K562 (cell line): ENCODE measurements around the gene WNT7A. TPM values are rescaled to one million over a fixed set of nuclear protein-coding genes. Genes with fewer than 3 reads are reported as not detected.

Experiments used
- ATAC-seq: fragments of 200-7000 bp; cut with Tn5 transposase; 3 replicates; pipeline ENCODE4 v1.9.1; 2020; ENCODE audit warnings: moderate library complexity
- BruUV-seq: library from RNA; stranded (reverse); fragments of 400-500 nt; replicated peaks from 2 replicates; lab custom pipeline; 2021; lab: Mats Ljungman, UMichigan
- CTCF ChIA-PET: fragments of 300-600 bp; formaldehyde crosslinking; extraction: SDS; loops from one replicate; lab custom pipeline; 2021; ENCODE audit warnings: low intra/inter-chr PET ratio; lab: Yijun Ruan, JAX
- POLR2A ChIA-PET: fragments of 300-600, 350-650 bp; sonication (Branson Sonifier 250); formaldehyde crosslinking; extraction: SDS; loops from one replicate; lab custom pipeline; 2021; ENCODE audit warnings: antibody characterized with exemption, inconsistent platforms; lab: Yijun Ruan, JAX
- DNase-seq, 4 experiments: peaks; one replicate each; pipeline versions ENCODE4 v3.0.0 to v3.0.0-alpha.2; 2011 to 2018; ENCODE audit warnings: low spot score in 3 of 4, mixed read lengths in 3 of 4; ENCODE audit errors: extremely low read depth in 1 of 4
- FAIRE-seq: peaks from 2 replicates; lab custom pipeline; 2011; peaks lifted over from hg19 to GRCh38; lab: Jason Lieb, UNC
- H2AFZ ChIP-seq: 2 replicates; pipeline ENCODE4 v1.6.0; 2011; ENCODE audit warnings: low read depth, low read length, control low read depth, inconsistent platforms
- H3K27ac ChIP-seq: fragments of 200-600 bp; 3 replicates; pipeline ENCODE4 v1.8.0; 2011; ENCODE audit warnings: low read depth, mild to moderate bottlenecking, control low read depth, inconsistent platforms, low read length, moderate library complexity, mixed read lengths; ENCODE audit errors: extremely low read depth
- H3K27me3 ChIP-seq, 2 experiments: fragments of 300-600 bp in 1 of 2; 2 replicates in 1 of 2; 3 replicates in 1 of 2; pipeline versions ENCODE4 v1.6.0 to v1.8.0; 2011; ENCODE audit warnings: inconsistent platforms in 2 of 2, low read length in 2 of 2, mild to moderate bottlenecking in 1 of 2, mixed read lengths in 1 of 2, moderate library complexity in 1 of 2; ENCODE audit not compliant: control insufficient read depth in 2 of 2, insufficient read depth in 2 of 2
- H3K36me3 ChIP-seq: fragments of 300-600 bp; 3 replicates; pipeline ENCODE4 v1.8.0; 2011; ENCODE audit warnings: mild to moderate bottlenecking, low read length, inconsistent platforms; ENCODE audit not compliant: control insufficient read depth, insufficient read depth
- H3K4me1 ChIP-seq, 2 experiments: fragments of 200-600 bp in 1 of 2; replicated peaks in 1 of 2; 2 replicates in 1 of 2; 3 replicates in 1 of 2; pipeline versions ENCODE4 v1.5.1 to v1.8.0; 2011; ENCODE audit warnings: inconsistent platforms in 2 of 2, low read length in 2 of 2, mild to moderate bottlenecking in 1 of 2, mixed read lengths in 1 of 2, moderate library complexity in 1 of 2; ENCODE audit not compliant: control insufficient read depth in 2 of 2, insufficient read depth in 2 of 2
- H3K4me2 ChIP-seq: 2 replicates; pipeline ENCODE4 v1.6.1; 2011; ENCODE audit warnings: low read length, control low read depth, inconsistent platforms, mixed read lengths; ENCODE audit not compliant: insufficient read depth
- H3K4me3 ChIP-seq: fragments of 200-600 bp; sonication (generic), shearing (Covaris generic); 2 replicates; pipeline ENCODE4 v1.5.1; 2016; ENCODE audit warnings: control low read depth, inconsistent platforms
- H3K79me2 ChIP-seq: fragments of 200-600 bp; 3 replicates; pipeline ENCODE4 v1.8.0; 2011; ENCODE audit warnings: low read length, inconsistent platforms; ENCODE audit not compliant: control insufficient read depth, insufficient read depth
- H3K9ac ChIP-seq, 2 experiments: 2 replicates each; pipeline versions ENCODE4 v1.6.0 to v1.6.1; 2011; ENCODE audit warnings: low read depth in 2 of 2, low read length in 2 of 2, control low read depth in 1 of 2, inconsistent platforms in 1 of 2, mild to moderate bottlenecking in 1 of 2, mixed read lengths in 1 of 2; ENCODE audit not compliant: insufficient read depth in 1 of 2
- H3K9me1 ChIP-seq: one replicate; pipeline ENCODE4 v1.6.0; 2011; ENCODE audit warnings: inconsistent platforms, mild to moderate bottlenecking, low read length, moderate library complexity; ENCODE audit not compliant: control insufficient read depth, insufficient read depth
- H3K9me3 ChIP-seq: replicated peaks from 2 replicates; pipeline ENCODE4 v1.5.1; 2011; ENCODE audit warnings: low read depth, low read length, inconsistent platforms; ENCODE audit not compliant: control insufficient read depth, insufficient read depth
- H4K20me1 ChIP-seq: replicated peaks from 2 replicates; pipeline ENCODE4 v1.6.1; 2011; ENCODE audit warnings: low read length, inconsistent platforms, mixed read lengths; ENCODE audit not compliant: control insufficient read depth, insufficient read depth
- BRCA1 ChIP-seq, 2 experiments: fragments of 450-650 bp in 1 of 2; sonication (generic) in 1 of 2; formaldehyde crosslinking in 1 of 2; IDR thresholded peaks; 2 replicates each; pipeline versions ENCODE4 v1.5.0 to v1.6.1; 2017 to 2020; ENCODE audit warnings: mild to moderate bottlenecking in 1 of 2, missing genetic modification reagents in 1 of 2
- CHCHD3 ChIP-seq: fragments of 250-450 bp; sonication (Bioruptor Pico); IDR thresholded peaks from 2 replicates; pipeline ENCODE4 v2.1.2; 2022; ENCODE audit warnings: mild to moderate bottlenecking
- CREM ChIP-seq: IDR thresholded peaks from 2 replicates; pipeline ENCODE4 v1.6.1; 2014; ENCODE audit warnings: antibody characterized with exemption, low read depth
- ELF1 ChIP-seq: fragments of 200-800 bp; sonication (Bioruptor generic); IDR thresholded peaks from 2 replicates; pipeline ENCODE4 v1.6.1; 2016; ENCODE audit warnings: missing genetic modification characterization, missing compliant biosample characterization
- ERF ChIP-seq: fragments of 450-650 bp; formaldehyde crosslinking; IDR thresholded peaks from 2 replicates; pipeline ENCODE4 v1.4.0; 2020; ENCODE audit warnings: mild to moderate bottlenecking, mixed read lengths
- MTA2 ChIP-seq: fragments of 450-650 bp; IDR thresholded peaks from 2 replicates; pipeline ENCODE4 v1.6.1; 2016; ENCODE audit warnings: low read depth
- NFYB ChIP-seq: IDR thresholded peaks from 2 replicates; pipeline ENCODE4 v1.6.1; 2011; ENCODE audit warnings: mild to moderate bottlenecking, moderate library complexity; ENCODE audit not compliant: insufficient read length; ENCODE audit errors: extremely low read depth
- PCBP1 ChIP-seq: fragments of 200-400 bp; formaldehyde crosslinking; IDR thresholded peaks from 2 replicates; pipeline ENCODE4 v1.6.1; 2018; ENCODE audit warnings: mild to moderate bottlenecking, low read depth, low read length; ENCODE audit not compliant: poor library complexity, severe bottlenecking
- RFX7 ChIP-seq: fragments of 250-450 bp; sonication (Bioruptor Pico); IDR thresholded peaks from 2 replicates; pipeline ENCODE4 v1.5.1; 2021; ENCODE audit warnings: mild to moderate bottlenecking
- WHSC1 ChIP-seq: IDR thresholded peaks from one replicate; pipeline ENCODE4 v1.6.1; 2012; ENCODE audit warnings: low read length, control low read depth, inconsistent platforms
- ZNF165 ChIP-seq: fragments of 250-450 bp; sonication (Bioruptor Pico); IDR thresholded peaks from 2 replicates; pipeline ENCODE4 v1.4.0; 2020; ENCODE audit warnings: borderline replicate concordance
- ZNF561 ChIP-seq: fragments of 450-650 bp; formaldehyde crosslinking; conservative IDR thresholded peaks from 2 replicates; pipeline ENCODE4 v1.4.0; 2020; ENCODE audit warnings: mild to moderate bottlenecking, moderate library complexity
- ZNF75A ChIP-seq: fragments of 450-650 bp; formaldehyde crosslinking; IDR thresholded peaks from 2 replicates; pipeline ENCODE4 v1.4.0; 2020; ENCODE audit warnings: mild to moderate bottlenecking
- ZSCAN32 ChIP-seq: fragments of 450-650 bp; formaldehyde crosslinking; IDR thresholded peaks from 2 replicates; pipeline ENCODE4 v1.4.0; 2020; ENCODE audit warnings: mild to moderate bottlenecking, moderate library complexity
- WGBS: fragments of 100-300 bp; shearing (Covaris generic); methylation state at CpG from one replicate; pipeline ENCODE4 v1.1.6; 2016; ENCODE audit warnings: low coverage, mixed read lengths; ENCODE audit not compliant: insufficient coverage; ENCODE audit errors: missing lambda C conversion rate; 5-methylcytosine and 5-hydroxymethylcytosine counted together
- in situ Hi-C: fragments of 300-500 bp; cut with MboI; formaldehyde crosslinking; loops from 4 replicates; pipeline ENCODE4 v1.15.0; 2018; ENCODE audit warnings: inconsistent platforms, mixed read lengths
- intact Hi-C: fragments of 100-400 bp; cut with micrococcal nuclease; formaldehyde crosslinking; loops from 2 replicates; pipeline ENCODE4 v1.14.2; 2022
- polyA plus RNA-seq, 8 experiments: library from polyadenylated mRNA; depleted of rRNA in 4 of 8; stranded (reverse) in 5 of 8; unstranded in 3 of 8; fragments of >200 nt; fragmentation: Nextera tagmentation in 2 of 8; fragmentation: Illumina TruSeq in 1 of 8; extraction: Ambion mirVana in 2 of 8; extraction: Trizol in 1 of 8; gene quantifications; 2 replicates each; pipeline versions ENCODE4 v1.2.1 to v1.2.3, GENCODE V29; 2011 to 2014; ENCODE audit warnings: inconsistent platforms in 1 of 8, missing spikeins in 1 of 8
- total RNA-seq, 7 experiments: library from RNA; depleted of rRNA in 6 of 7; stranded (reverse); fragments of >200 nt in 6 of 7; fragmentation: Illumina TruSeq in 2 of 7; extraction: Trizol in 2 of 7; gene quantifications; 2 replicates each; pipeline versions ENCODE4 v1.2.1 to v1.2.3, GENCODE V29; 2011 to 2021; ENCODE audit warnings: low replicate concordance in 1 of 7
- TF ChIP-seq, protein P1 (sequence below), 2 experiments: fragments of 150-350 bp in 1 of 2; IDR thresholded peaks; 2 replicates each; pipeline ENCODE4 v1.6.1; 2012 to 2016; ENCODE audit warnings: low read depth in 2 of 2, low read length in 2 of 2, mild to moderate bottlenecking in 1 of 2, moderate library complexity in 1 of 2
- TF ChIP-seq, protein P2 (sequence below): fragments of 450-650 bp; conservative IDR thresholded peaks from 2 replicates; pipeline ENCODE4 v1.6.1; 2016; ENCODE audit warnings: missing genetic modification characterization, low read depth, mild to moderate bottlenecking, missing compliant biosample characterization, moderate library complexity
- TF ChIP-seq, protein P3 (sequence below): sonication (generic); formaldehyde crosslinking; IDR thresholded peaks from 2 replicates; pipeline ENCODE4 v1.9.0; 2022; ENCODE audit warnings: mild to moderate bottlenecking, missing genetic modification reagents

WNT7A gene
- total and polyA plus RNA-seq, 9 of the 15 experiments (the other 6 are each of a cell fraction or from before 2014, with no cell fraction given): 0.03 TPM; not detected in 8

DNA sequence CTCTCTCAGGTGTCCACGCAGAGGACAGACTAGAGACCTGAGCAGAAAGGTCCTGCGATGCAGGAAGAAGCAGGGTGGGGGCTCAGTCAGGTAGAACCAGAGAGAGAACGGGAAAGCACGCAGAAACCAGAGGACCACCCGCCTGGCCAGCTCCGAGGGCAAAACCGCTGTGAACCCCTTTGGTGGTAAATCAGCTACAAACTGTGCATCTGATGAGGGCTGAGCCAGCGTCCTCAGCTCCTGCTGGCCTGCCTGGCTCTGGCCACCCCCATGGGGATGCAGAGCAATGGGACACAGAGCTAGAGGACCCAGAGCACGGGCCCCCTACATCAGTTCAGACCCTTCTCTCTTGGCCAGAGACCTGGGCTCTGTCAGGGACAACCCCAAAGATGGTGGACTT, 44.6 kb downstream of the WNT7A start:
- in situ Hi-C loops (no loop called here), intact Hi-C loops (no loop called here)
- Histone ChIP-seq H3K79me2 (no peaks in the 10 kb centered on the region), H3K9me3 (no peaks in the 10 kb centered on the region), H4K20me1 (peaks cover 11% of the 10 kb centered on the region), H3K4me1 (no peaks in the 10 kb centered on the region), H3K4me2 (no peak overlapping the region), H3K27me3 (peaks cover 13 to 69% of the 10 kb centered on the region in 2 experiments; a peak in 4 of 5 replicates), H3K9ac (no peak overlapping the region), H3K4me3 (no peak overlapping the region), H3K36me3 (no peaks in the 10 kb centered on the region), H2AFZ (no peak overlapping the region), H3K27ac (no peak overlapping the region), H3K9me1 (no peaks in the 10 kb centered on the region)
- BruUV-seq: no TSS peak
- ChIA-PET POLR2A (no interaction called here), CTCF (no interaction called here)
- no peak for ATAC-seq
- DNase-seq: no peak
- WGBS: 4% methylated on average over 9 of the region's 9 CpGs
- TF ChIP-seq, protein P1, sequence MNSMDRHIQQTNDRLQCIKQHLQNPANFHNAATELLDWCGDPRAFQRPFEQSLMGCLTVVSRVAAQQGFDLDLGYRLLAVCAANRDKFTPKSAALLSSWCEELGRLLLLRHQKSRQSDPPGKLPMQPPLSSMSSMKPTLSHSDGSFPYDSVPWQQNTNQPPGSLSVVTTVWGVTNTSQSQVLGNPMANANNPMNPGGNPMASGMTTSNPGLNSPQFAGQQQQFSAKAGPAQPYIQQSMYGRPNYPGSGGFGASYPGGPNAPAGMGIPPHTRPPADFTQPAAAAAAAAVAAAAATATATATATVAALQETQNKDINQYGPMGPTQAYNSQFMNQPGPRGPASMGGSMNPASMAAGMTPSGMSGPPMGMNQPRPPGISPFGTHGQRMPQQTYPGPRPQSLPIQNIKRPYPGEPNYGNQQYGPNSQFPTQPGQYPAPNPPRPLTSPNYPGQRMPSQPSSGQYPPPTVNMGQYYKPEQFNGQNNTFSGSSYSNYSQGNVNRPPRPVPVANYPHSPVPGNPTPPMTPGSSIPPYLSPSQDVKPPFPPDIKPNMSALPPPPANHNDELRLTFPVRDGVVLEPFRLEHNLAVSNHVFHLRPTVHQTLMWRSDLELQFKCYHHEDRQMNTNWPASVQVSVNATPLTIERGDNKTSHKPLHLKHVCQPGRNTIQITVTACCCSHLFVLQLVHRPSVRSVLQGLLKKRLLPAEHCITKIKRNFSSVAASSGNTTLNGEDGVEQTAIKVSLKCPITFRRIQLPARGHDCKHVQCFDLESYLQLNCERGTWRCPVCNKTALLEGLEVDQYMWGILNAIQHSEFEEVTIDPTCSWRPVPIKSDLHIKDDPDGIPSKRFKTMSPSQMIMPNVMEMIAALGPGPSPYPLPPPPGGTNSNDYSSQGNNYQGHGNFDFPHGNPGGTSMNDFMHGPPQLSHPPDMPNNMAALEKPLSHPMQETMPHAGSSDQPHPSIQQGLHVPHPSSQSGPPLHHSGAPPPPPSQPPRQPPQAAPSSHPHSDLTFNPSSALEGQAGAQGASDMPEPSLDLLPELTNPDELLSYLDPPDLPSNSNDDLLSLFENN (IDR thresholded peaks at IDR 0.05; ENCODE audit: low read depth in 2 of 2, low read length in 2 of 2): no peak
- no peak for TF ChIP-seq PCBP1
- TF ChIP-seq CHCHD3 (CRISPR knock-in tag): no peak
- TF ChIP-seq CREM: no peak
- TF ChIP-seq ZSCAN32 (CRISPR knock-in tag): no peak
- no peak for TF ChIP-seq NFYB
- no peak for TF ChIP-seq ZNF75A (CRISPR knock-in tag)
- TF ChIP-seq WHSC1: no peak
- no peak for TF ChIP-seq MTA2
- TF ChIP-seq, protein P2, sequence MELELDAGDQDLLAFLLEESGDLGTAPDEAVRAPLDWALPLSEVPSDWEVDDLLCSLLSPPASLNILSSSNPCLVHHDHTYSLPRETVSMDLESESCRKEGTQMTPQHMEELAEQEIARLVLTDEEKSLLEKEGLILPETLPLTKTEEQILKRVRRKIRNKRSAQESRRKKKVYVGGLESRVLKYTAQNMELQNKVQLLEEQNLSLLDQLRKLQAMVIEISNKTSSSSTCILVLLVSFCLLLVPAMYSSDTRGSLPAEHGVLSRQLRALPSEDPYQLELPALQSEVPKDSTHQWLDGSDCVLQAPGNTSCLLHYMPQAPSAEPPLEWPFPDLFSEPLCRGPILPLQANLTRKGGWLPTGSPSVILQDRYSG (tag): no peak
- TF ChIP-seq ZNF561 (CRISPR knock-in tag): no peak
- TF ChIP-seq, protein P3, sequence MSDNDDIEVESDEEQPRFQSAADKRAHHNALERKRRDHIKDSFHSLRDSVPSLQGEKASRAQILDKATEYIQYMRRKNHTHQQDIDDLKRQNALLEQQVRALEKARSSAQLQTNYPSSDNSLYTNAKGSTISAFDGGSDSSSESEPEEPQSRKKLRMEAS: no peak
- no peak for TF ChIP-seq RFX7 (CRISPR knock-in tag)
- no peak for TF ChIP-seq BRCA1 (IDR thresholded peaks at IDR 0.05)
- TF ChIP-seq BRCA1 (CRISPR knock-in tag; IDR thresholded peaks at IDR 0.05): no peak
- TF ChIP-seq ERF (CRISPR knock-in tag): no peak
- no peak for TF ChIP-seq ELF1 (tag)
- TF ChIP-seq ZNF165 (CRISPR knock-in tag): no peak
- no peak for FAIRE-seq
